Epithelial cell of umbilical artery (primary cell): ENCODE data around the gene HOXA6. TPM values are rescaled to one million over a fixed set of nuclear protein-coding genes. Genes with fewer than 3 reads are reported as not detected.

Source experiments
- total RNA-seq: library from RNA; depleted of rRNA; stranded (reverse); fragments of >200 nt; gene quantifications from 2 replicates; pipeline ENCODE4 v1.2.3, GENCODE V29; 2014

HOXA6 gene
- total RNA-seq, result 2.6 and 2.9 TPM in 2 replicates

GRCh38 chr7:27147199-27148030, at the start of gene HOXA6:
Gene HOXA6 (minus strand): TSS chr7:27147774. CDS start chr7:27147749, 25 bp downstream.

GRCh38 chr7:27185013-27185853, 37.7 kb upstream of the HOXA6 start, which contains the start of gene HOXA11:
Gene HOXA11 (minus strand): TSS chr7:27185232. CDS start chr7:27185144, 88 bp downstream.

GRCh38 chr7:27173956-27174873, 26.6 kb upstream of the HOXA6 start, which contains the start of gene HOXA10:
Gene HOXA10 (minus strand): TSS chr7:27174320. CDS start chr7:27174306, 14 bp downstream.

DNA sequence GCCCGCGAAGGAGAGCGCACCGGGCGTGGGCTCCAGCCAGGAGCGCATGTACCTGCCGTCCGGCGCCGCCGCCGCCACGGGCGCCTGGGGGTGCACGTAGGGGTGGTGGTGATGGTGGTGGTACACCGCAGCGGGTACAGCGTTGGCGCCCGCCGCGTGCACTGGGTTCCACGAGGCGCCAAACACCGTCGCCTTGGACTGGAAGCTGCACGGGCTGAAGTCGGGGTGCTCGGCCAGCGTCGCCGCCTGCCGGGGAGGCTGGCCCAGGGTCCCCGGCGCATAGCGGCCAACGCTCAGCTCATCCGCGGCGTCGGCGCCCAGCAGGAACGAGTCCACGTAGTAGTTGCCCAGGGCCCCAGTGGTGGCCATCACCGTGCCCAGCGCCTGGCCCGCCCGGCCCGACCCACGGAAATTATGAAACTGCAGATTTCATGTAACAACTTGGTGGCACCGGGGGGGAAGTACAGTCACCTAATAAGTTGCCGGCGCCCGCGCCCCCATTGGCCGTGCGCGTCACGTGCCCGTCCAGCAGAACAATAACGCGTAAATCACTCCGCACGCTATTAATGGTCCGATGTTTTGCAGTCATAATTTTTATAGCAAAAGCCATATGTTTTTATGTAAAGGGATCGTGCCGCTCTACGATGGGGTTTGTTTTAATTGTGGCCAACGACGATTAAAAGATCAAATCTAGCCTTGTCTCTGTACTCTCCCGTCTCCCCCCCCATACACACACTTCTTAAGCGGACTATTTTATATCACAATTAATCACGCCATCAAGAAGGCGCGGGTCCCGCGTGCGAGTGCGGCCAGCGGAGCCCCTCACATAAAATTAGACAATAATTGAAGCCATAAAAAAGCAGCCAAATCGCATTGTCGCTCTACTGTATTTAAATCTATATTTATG, 17.8 kb upstream of the HOXA6 start, which contains the start of gene HOXA9:
TSS of gene HOXA9 (minus strand) at position 449 of the 907 bp plus-strand sequence. CDS start at position 369, 80 bp downstream.

DNA sequence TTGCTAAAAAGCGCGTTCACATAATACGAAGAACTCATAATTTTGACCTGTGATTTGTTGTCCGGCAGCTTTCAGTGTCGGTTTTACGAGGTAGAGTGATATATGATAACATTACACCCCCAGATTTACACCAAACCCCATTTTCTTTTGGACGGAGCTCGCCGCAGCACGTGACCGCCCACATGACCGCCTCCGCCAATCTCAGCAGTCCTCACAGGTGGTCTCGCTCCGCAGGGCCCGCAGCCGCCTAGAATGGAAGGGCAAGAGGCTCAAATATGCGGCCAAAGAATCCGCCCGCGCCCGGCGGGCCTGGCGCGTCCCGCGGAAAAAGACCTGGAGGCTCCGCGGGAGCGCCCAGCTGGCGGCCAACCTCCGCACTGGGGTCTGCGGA, 8.9 kb upstream of the HOXA6 start, which contains the start of gene HOXA7:
TSS of gene HOXA7 (minus strand) at position 168 of the 391 bp plus-strand sequence. CDS start at position 38, 130 bp downstream.

GRCh38 chr7:27151931-27152815, 4.6 kb upstream of the HOXA6 start, which contains the start of gene HOXA3:
Gene HOXA3 (minus strand): TSS chr7:27152583. CDS start chr7:27110640, 41,943 bp downstream.

GRCh38 chr7:27143023-27143949, 4.3 kb downstream of the HOXA6 start, which contains the start of gene HOXA5:
Gene HOXA5 (minus strand): TSS chr7:27143681. CDS start chr7:27143607, 74 bp downstream.

GRCh38 chr7:27130540-27131389, 16.8 kb downstream of the HOXA6 start, which contains the start of gene HOXA4:
Gene HOXA4 (minus strand): TSS chr7:27130757. CDS start chr7:27130733, 24 bp downstream.

GRCh38 chr7:27102581-27103442, 44.8 kb downstream of the HOXA6 start, which contains the start of gene HOXA2:
Gene HOXA2 (minus strand): TSS chr7:27102683. CDS start chr7:27102500, 183 bp downstream.

DNA sequence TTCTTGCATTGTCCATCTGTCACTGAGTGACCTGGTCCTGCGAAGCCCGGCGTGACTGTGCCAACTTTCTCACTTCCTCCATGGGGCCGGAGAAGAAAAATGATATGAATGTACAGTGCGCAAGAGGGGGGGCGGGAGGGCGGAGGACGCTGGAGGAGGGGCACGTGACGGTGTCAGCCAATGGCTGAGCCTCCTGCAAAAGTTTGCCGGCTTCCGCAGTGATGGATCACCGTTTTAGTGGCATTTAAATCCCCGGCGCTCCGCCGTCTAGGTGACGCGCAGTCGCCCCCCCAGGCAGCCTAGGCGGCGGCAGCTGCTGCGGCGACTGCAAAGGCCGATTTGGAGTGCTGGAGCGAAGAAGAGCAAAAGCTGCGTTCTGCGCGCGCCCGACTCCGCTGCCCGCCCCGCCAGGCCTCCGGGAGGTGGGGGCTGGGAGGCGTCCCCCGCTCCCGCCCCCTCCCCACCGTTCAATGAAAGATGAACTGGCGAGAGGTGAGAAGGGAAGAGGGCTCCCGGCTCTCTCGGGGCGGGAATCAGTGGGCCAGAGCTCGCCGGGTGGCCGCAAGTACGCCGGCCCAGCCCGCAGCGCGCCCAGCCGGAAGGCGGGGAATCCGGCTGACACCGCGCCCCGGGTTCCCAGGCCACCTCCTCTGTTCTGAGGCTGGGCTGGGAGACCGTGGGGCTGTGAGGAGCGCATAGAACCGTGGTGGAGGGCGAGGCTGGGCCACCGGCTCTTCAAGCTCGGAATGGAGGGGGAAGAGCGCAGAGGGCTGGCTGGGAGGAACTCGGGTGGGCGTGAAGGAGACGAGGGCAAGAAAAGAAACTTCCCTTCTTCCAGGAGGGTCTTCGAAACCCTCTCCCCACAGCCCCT, 51.4 kb downstream of the HOXA6 start, which contains the start of gene HOXA1:
TSS of gene HOXA1 (minus strand) at position 104 of the 871 bp plus-strand sequence. CDS start at position 16, 88 bp downstream.

Other genes starting within 250 kb of the HOXA6 start
- 0.30 and 0.32 TPM in 2 replicates for gene HOXA1, start 51.8 kb downstream of the HOXA6 start, total RNA-seq
- under 0.01 and 0.15 TPM in 2 replicates for gene HOXA2, start 45.1 kb downstream of the HOXA6 start, total RNA-seq
- 0.30 and 0.32 TPM in 2 replicates for gene HOXA4, start 17.0 kb downstream of the HOXA6 start, total RNA-seq
- gene HOXA5, start 4.1 kb downstream of the HOXA6 start, total RNA-seq, result 4.2 and 9.6 TPM in 2 replicates
- gene HOXA3, start 4.8 kb upstream of the HOXA6 start, total RNA-seq, result 1.4 and 3.6 TPM in 2 replicates
- 1.4 and 1.9 TPM in 2 replicates for gene HOXA7, start 8.9 kb upstream of the HOXA6 start, total RNA-seq
- gene HOXA9, start 17.8 kb upstream of the HOXA6 start, total RNA-seq, result 28.9 and 31.8 TPM in 2 replicates
- gene HOXA10, start 26.5 kb upstream of the HOXA6 start, total RNA-seq, result 17.9 and 20.1 TPM in 2 replicates
- gene HOXA11, start 37.5 kb upstream of the HOXA6 start, total RNA-seq, result 8.1 and 10.3 TPM in 2 replicates
- 0.65 and 2.1 TPM in 2 replicates for gene HOXA13, start 52.3 kb upstream of the HOXA6 start, total RNA-seq
- not detected in 2 replicates for gene EVX1, start 95.0 kb upstream of the HOXA6 start, total RNA-seq